Mesendoderm (in vitro differentiated cells): ENCODE data around the gene CEP68.

Experiments used
- DNase-seq: peaks from one replicate; pipeline ENCODE4 v3.0.0; 2013
- H2AK5ac ChIP-seq: 2 replicates; pipeline ENCODE4 v1.6.1; 2013; ENCODE audit warnings: low read length, inconsistent platforms
- H2BK120ac ChIP-seq: 2 replicates; pipeline ENCODE4 v1.6.1; 2013; ENCODE audit warnings: low read depth, mild to moderate bottlenecking, low read length, moderate library complexity, mixed read lengths
- H2BK15ac ChIP-seq: replicated peaks from 2 replicates; pipeline ENCODE4 v1.6.1; 2013; ENCODE audit warnings: low read depth, mild to moderate bottlenecking, moderate library complexity
- H2BK5ac ChIP-seq: 2 replicates; pipeline ENCODE4 v1.6.1; 2013; ENCODE audit warnings: low read length, inconsistent platforms
- H3K18ac ChIP-seq: 2 replicates; pipeline ENCODE4 v1.6.1; 2013; ENCODE audit warnings: mild to moderate bottlenecking, low read length, mixed read lengths
- H3K23ac ChIP-seq: one replicate; pipeline ENCODE4 v1.6.1; 2013; ENCODE audit warnings: low read length
- H3K27ac ChIP-seq: 2 replicates; pipeline ENCODE4 v1.5.1; 2013; ENCODE audit warnings: low read depth, mild to moderate bottlenecking, inconsistent platforms, low read length, moderate library complexity
- H3K27me3 ChIP-seq: 2 replicates; pipeline ENCODE4 v1.6.1; 2013; ENCODE audit warnings: low read length, control low read depth, mild to moderate bottlenecking, inconsistent platforms; ENCODE audit not compliant: insufficient read depth, poor library complexity
- H3K36me3 ChIP-seq: 2 replicates; pipeline ENCODE4 v1.6.1; 2013; ENCODE audit warnings: low read length, inconsistent platforms; ENCODE audit not compliant: control insufficient read depth, insufficient read depth
- H3K4ac ChIP-seq: one replicate; pipeline ENCODE4 v1.6.1; 2013; ENCODE audit warnings: low read depth, mild to moderate bottlenecking, low read length, moderate library complexity
- H3K4me1 ChIP-seq: 2 replicates; pipeline ENCODE4 v1.6.1; 2013; ENCODE audit warnings: low read depth, low read length, inconsistent platforms; ENCODE audit not compliant: control insufficient read depth
- H3K4me2 ChIP-seq: 2 replicates; pipeline ENCODE4 v1.6.1; 2013; ENCODE audit warnings: low read length
- H3K4me3 ChIP-seq: 2 replicates; pipeline ENCODE4 v1.5.1; 2013; ENCODE audit warnings: mild to moderate bottlenecking, low read length
- H3K56ac ChIP-seq: one replicate; pipeline ENCODE4 v1.6.1; 2013; ENCODE audit warnings: low read length
- H3K79me1 ChIP-seq: 2 replicates; pipeline ENCODE4 v1.6.1; 2013; ENCODE audit warnings: low read length, inconsistent platforms
- H3K79me2 ChIP-seq: 2 replicates; pipeline ENCODE4 v1.6.1; 2013; ENCODE audit warnings: mild to moderate bottlenecking, low read length; ENCODE audit not compliant: control insufficient read depth, insufficient read depth
- H3K9ac ChIP-seq: 2 replicates; pipeline ENCODE4 v1.6.1; 2013; ENCODE audit warnings: low read length, inconsistent platforms
- H4K5ac ChIP-seq: one replicate; pipeline ENCODE4 v1.6.1; 2013; ENCODE audit warnings: low read length
- H4K8ac ChIP-seq: one replicate; pipeline ENCODE4 v1.6.1; 2013; ENCODE audit warnings: low read depth, mild to moderate bottlenecking, control low read depth, low read length, moderate library complexity
- WGBS: extraction: QIAGEN DNeasy Blood & Tissue Kit; methylation state at CpG from one replicate; pipeline ENCODE4 v1.1.7; 2013; ENCODE audit warnings: low lambda C conversion rate, missing lambda C conversion rate; ENCODE audit not compliant: insufficient coverage; ENCODE audit errors: extremely low coverage; 5-methylcytosine and 5-hydroxymethylcytosine counted together

The CEP68 gene

GRCh38 chr2:65075605-65076344 lies 19.6 kb downstream of the CEP68 start:
- no peak overlapping the region for H3K18ac ChIP-seq
- H3K36me3 ChIP-seq, result peaks cover 9% of the 10 kb centered on the region
- no peak overlapping the region for H2BK5ac ChIP-seq
- no peaks in the 10 kb centered on the region for H3K79me2 ChIP-seq
- H3K4me1 ChIP-seq, result no peaks in the 10 kb centered on the region
- H3K56ac ChIP-seq, result no peak overlapping the region
- no peak overlapping the region for H3K4me2 ChIP-seq
- no peak overlapping the region for H2BK15ac ChIP-seq
- no peaks in the 10 kb centered on the region for H3K27me3 ChIP-seq
- no peak overlapping the region for H2BK120ac ChIP-seq
- H3K4ac ChIP-seq, result no peak overlapping the region
- H3K23ac ChIP-seq, result no peak overlapping the region
- H4K8ac ChIP-seq, result no peak overlapping the region
- peak; percentile 72 for DNase-seq
- H4K5ac ChIP-seq, result no peak overlapping the region
- no CpG with 5 or more reads among the region's 5 CpGs for WGBS
- no peak overlapping the region for H2AK5ac ChIP-seq
- H3K79me1 ChIP-seq, result no peaks in the 10 kb centered on the region
- no peak overlapping the region for H3K4me3 ChIP-seq
- H3K27ac ChIP-seq, result no peak overlapping the region
- H3K9ac ChIP-seq, result no peak overlapping the region

- H2BK5ac ChIP-seq, result no peak overlapping the region
- H3K56ac ChIP-seq, result no peak overlapping the region
- H4K8ac ChIP-seq, result no peak overlapping the region
- H3K27ac ChIP-seq, result no peak overlapping the region
- WGBS, result no CpG with 5 or more reads among the region's 7 CpGs
- no peak overlapping the region for H4K5ac ChIP-seq
- DNase-seq, result no peak
- no peak overlapping the region for H2BK120ac ChIP-seq
- no peak overlapping the region for H3K4me2 ChIP-seq
- H3K23ac ChIP-seq, result no peak overlapping the region
- no peak overlapping the region for H3K4me3 ChIP-seq
- no peaks in the 10 kb centered on the region for H3K79me2 ChIP-seq
- H2BK15ac ChIP-seq, result no peak overlapping the region
- no peaks in the 10 kb centered on the region for H3K27me3 ChIP-seq
- H2AK5ac ChIP-seq, result no peak overlapping the region
- H3K79me1 ChIP-seq, result no peaks in the 10 kb centered on the region
- peaks cover 7% of the 10 kb centered on the region for H3K36me3 ChIP-seq
- no peaks in the 10 kb centered on the region for H3K4me1 ChIP-seq
- no peak overlapping the region for H3K9ac ChIP-seq
- H3K18ac ChIP-seq, result no peak overlapping the region
- H3K4ac ChIP-seq, result no peak overlapping the region
Observed at GRCh38 chr2:65076345-65076710, 20.1 kb downstream of the CEP68 start.

DNA sequence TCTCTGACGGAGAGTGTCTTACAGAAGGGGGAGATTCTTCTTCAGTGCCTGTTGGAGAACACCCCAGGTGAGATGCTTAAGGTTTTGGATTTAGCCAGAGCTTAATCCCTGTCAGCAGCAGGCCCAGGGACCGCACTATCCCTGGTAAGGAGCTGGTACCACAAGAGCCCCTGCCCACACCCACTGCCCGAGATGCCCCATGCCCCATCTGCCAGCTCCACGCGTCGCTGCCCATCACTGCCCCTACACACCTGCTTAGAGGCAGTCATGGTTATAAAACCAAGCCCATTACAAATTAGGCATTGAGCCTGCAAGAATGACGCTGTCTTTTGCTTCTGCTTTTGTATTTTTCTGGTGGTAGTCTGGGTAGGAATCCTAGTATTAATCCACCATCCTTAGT lies 21.7 kb downstream of the CEP68 start:
- Histone ChIP-seq H3K23ac (no peak overlapping the region), H3K4ac (no peak overlapping the region), H3K79me2 (no peaks in the 10 kb centered on the region), H4K5ac (no peak overlapping the region), H3K4me1 (no peaks in the 10 kb centered on the region), H3K4me2 (no peak overlapping the region), H2BK120ac (no peak overlapping the region), H2BK5ac (no peak overlapping the region), H3K9ac (no peak overlapping the region), H4K8ac (no peak overlapping the region), H3K18ac (no peak overlapping the region), H3K27me3 (no peaks in the 10 kb centered on the region), H3K79me1 (no peaks in the 10 kb centered on the region), H2AK5ac (no peak overlapping the region), H3K27ac (no peak overlapping the region), H3K56ac (no peak overlapping the region), H3K4me3 (no peak overlapping the region), H3K36me3 (peaks cover 10% of the 10 kb centered on the region), H2BK15ac (no peak overlapping the region)
- no peak for DNase-seq
- no CpG with 5 or more reads among the region's 7 CpGs for WGBS

DNA sequence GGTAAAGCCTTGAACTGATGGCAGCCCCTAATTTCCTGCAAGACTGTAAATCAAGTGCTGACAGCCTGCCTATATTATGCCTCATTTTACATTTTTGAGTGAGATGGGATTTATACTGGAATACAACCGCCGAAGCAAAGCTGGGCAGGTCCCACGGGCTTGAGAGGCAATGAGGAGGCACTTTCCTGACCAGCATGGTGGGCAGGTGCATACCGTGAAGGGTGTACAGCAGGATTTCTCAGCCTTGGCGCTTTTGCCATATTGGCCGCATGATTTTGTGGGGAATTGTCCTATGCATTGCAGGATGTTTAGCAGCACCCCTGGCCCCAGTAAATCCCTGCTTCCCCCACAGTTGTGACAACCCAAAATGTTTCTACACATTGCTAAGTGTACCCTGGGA lies 22.8 kb downstream of the CEP68 start:
- H2BK15ac ChIP-seq, result no peak overlapping the region
- H3K18ac ChIP-seq, result no peak overlapping the region
- no peak overlapping the region for H4K8ac ChIP-seq
- no peak overlapping the region for H3K27ac ChIP-seq
- no peak overlapping the region for H4K5ac ChIP-seq
- H3K4me2 ChIP-seq, result no peak overlapping the region
- H3K79me2 ChIP-seq, result no peaks in the 10 kb centered on the region
- H3K36me3 ChIP-seq, result peaks cover 15% of the 10 kb centered on the region
- H2AK5ac ChIP-seq, result no peak overlapping the region
- H3K4me1 ChIP-seq, result no peaks in the 10 kb centered on the region
- H3K56ac ChIP-seq, result no peak overlapping the region
- no peak overlapping the region for H2BK120ac ChIP-seq
- H3K9ac ChIP-seq, result no peak overlapping the region
- H3K23ac ChIP-seq, result no peak overlapping the region
- no peaks in the 10 kb centered on the region for H3K27me3 ChIP-seq
- H3K4ac ChIP-seq, result no peak overlapping the region
- no peaks in the 10 kb centered on the region for H3K79me1 ChIP-seq
- DNase-seq, result no peak
- H3K4me3 ChIP-seq, result no peak overlapping the region
- no CpG with 5 or more reads among the region's 6 CpGs for WGBS
- no peak overlapping the region for H2BK5ac ChIP-seq

DNA sequence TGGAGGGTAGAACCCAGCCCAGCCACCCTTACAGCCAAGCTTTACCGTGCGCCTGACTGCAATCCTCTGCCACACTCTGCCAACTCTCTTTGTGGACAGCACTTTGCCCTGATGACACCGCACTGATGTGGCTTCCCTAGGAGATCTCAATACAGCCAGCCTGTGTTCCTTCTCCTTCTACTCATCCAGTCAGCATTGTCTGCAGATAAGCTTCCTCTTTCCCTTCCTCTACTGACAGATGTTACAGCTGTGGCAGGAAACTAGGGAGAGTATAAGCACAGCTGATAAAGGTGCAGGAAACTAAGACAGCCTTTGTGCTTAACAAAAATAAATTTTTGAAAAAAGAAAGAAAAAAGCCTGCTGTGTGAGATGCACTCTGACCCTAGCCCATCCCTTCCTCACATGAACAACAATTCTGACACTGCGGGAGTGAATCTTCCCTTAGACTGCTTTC lies 25.0 kb downstream of the CEP68 start:
- Histone ChIP-seq H4K8ac (no peak overlapping the region), H2BK15ac (no peak overlapping the region), H2BK5ac (no peak overlapping the region), H3K4me1 (no peaks in the 10 kb centered on the region), H3K79me1 (no peaks in the 10 kb centered on the region), H4K5ac (no peak overlapping the region), H3K36me3 (peaks cover 15% of the 10 kb centered on the region), H3K56ac (no peak overlapping the region), H3K27me3 (no peaks in the 10 kb centered on the region), H3K27ac (no peak overlapping the region), H3K79me2 (no peaks in the 10 kb centered on the region), H3K23ac (no peak overlapping the region), H2BK120ac (no peak overlapping the region), H2AK5ac (no peak overlapping the region), H3K9ac (no peak overlapping the region), H3K4ac (no peak overlapping the region), H3K4me2 (no peak overlapping the region), H3K18ac (no peak overlapping the region), H3K4me3 (no peak overlapping the region)
- no CpG with 5 or more reads among the region's 4 CpGs for WGBS
- DNase-seq, result no peak

GRCh38 chr2:65085148-65085547 lies 28.9 kb downstream of the CEP68 start:
- Histone ChIP-seq H2BK15ac (no peak overlapping the region), H3K4me1 (no peaks in the 10 kb centered on the region), H3K56ac (no peak overlapping the region), H3K23ac (no peak overlapping the region), H2BK120ac (no peak overlapping the region), H3K79me2 (no peaks in the 10 kb centered on the region), H3K27ac (no peak overlapping the region), H2AK5ac (no peak overlapping the region), H3K4me2 (no peak overlapping the region), H3K79me1 (no peaks in the 10 kb centered on the region), H3K27me3 (no peaks in the 10 kb centered on the region), H2BK5ac (no peak overlapping the region), H3K18ac (no peak overlapping the region), H3K9ac (no peak overlapping the region), H3K4me3 (no peak overlapping the region), H4K8ac (no peak overlapping the region), H3K36me3 (peaks cover 10% of the 10 kb centered on the region), H4K5ac (no peak overlapping the region), H3K4ac (no peak overlapping the region)
- no peak for DNase-seq
- WGBS, result no CpG with 5 or more reads among the region's 3 CpGs
